Measurements from ENCODE around the gene MUC4.
"Not testable (repeated sequence)": the region's sequence is repeated elsewhere in the genome, so short reads cannot be mapped to it uniquely, and the experiment has no call there.

The MUC4 gene

DNA sequence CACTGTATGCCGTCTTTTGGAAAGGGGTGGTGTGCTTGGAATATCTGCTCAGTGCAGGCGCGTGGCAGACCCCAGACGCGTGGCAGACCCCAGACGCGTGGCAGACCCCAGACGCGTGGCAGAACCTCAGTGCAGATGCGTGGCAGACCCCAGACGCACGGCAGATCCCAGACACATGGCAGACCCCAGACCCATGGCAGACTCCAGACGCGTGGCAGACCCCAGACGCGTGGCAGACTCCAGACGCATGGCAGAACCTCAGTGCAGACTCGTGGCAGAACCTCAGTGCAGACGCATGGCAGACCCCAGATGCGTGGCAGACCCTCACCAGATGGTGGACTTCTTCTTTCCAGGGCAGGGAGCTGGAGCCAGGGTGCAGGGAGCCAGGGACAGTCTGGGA is 637 bp upstream of the MUC4 start:
- DNase-seq: no peak

DNA sequence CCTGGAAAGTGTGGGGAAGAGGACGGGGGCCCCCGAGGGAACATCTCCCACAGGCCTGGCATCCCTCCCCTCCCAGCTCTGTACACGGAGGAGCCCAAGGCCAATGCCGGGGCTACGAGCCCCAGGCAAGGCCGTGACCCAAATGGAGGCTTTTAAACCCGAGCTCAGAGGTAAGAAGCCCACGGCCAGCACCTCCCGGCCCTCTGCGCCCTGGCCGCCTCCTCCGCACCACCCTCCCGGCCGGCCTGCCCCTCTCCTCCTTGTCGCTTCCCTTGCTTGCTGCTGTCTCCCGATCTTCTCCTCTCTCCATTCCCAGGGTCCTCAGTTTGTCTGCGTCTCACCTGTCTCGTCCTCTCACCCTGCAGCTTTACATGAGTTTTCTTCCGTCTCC is 1.3 kb downstream of the MUC4 start:
- DNase-seq: no peak

DNA sequence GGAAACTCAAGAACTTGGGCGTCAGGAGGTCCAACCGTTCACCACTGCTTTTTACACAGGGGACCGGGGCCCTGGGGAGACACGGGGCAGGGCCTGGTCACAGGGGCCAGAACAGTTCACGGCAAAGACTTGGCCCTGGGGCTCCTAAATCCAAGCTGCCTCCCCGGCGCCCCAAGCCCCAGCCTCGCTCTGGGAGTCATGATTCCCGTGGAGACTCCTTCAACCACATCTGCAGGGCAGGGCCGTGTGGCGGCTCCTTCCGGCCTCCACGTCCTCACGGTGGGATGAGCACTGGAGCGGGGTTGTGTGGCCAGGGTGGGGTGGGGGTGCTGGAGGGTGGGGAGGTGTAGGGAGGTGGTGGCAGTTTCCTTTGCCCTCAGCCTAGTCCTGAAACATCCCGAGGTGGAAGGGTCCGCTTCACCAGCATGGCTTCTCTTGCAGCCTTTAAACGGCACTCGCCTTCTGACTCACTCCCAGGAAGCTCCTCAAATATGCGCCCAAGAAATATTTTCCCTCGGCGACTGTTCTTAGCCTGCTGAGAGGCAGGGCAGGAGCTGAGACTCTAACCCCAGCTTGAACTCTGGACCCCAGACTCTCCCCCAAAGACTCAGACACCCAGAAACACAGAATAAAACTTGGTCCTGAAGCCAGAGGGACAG is 1.8 kb downstream of the MUC4 start:
- no peak for DNase-seq

DNA sequence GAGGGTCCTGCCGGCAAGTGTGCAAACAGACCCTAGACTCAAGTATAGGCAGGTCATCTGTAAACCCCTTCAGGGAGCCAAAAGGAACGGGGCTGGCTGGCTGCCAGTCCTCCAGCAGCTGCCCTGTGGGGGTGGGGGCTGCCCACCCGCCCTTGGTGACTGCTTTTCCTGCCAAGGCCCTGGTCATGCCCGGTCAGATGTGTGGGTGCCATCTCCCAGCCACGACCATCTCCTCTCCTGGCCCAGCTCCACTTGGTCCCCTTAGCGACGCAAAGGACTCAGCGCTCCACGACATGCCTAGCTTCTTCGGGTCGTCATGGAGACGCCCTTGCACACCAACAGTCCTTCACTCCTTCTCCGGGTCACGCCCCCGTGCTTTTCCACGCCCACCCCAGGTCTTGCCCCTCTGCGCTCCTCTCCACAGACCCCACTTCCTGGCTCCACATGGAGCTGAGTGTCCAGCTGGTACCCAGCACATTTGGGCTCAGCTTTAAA is 2.4 kb downstream of the MUC4 start:
- no peak for DNase-seq

DNA sequence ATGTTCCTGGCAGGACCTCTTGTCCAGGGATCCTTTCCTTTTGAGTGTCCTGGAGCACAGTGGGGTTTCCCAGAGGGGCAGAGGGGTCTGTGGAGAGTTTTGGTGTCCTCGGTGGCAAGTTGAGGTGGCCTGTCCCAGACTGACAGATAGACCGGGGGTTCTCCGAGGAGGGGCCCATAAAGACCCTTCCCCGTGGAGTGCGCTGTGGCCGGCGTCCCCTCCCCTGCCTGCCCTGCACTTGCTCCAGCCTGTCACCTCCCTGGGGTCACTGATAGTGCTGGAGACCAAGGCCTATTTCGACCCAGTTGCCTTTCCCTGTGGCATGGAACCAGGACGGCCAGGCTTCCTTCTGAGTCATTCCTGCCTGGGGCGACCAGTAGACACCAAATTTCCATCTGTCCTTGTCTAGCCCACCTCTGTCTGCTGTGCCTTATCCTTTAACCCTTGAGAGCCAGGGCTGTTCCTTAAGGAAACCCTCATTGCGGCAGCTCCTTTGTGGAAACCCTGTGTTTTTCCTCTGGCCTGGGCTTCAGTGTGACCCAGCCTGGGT is 2.9 kb downstream of the MUC4 start:
- no peak for DNase-seq

DNA sequence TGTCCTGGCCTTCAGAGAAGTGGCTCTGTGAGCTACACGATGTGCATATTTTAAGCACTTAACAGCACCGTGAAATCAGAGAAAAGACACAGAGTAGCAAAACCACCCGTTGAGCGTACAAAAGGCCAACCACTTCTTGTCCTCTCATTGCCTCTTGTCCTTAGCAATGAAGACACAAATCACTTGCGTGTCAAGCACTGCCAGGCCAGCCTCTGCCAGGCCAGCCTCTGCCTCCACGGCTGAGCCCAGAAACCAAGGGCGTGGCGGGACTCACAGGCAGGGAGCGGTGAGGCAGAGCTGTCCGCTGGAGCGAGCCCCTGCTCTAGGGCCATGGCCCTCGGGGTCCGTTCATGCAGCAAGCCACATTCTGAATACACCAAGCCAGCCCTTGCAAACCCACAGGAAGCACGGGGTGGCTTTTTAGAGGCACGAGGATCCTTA is 4.0 kb downstream of the MUC4 start:
- no peak for DNase-seq

DNA sequence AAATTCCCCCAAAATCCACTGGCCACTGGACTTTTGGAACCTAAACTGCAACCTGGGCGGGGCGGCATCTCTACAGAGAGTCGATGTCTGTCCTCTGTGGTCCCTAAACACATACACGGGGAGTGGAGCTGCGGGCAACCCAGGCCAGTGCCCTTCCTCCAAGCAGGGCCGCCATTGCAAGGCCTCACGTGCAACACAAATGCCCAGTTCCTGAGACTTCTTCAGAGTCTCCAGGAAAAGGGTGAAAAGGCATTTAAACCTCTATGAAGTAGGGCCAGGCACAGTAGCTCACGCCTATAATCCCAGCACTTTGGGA is 4.9 kb downstream of the MUC4 start:
- no peak for DNase-seq

DNA sequence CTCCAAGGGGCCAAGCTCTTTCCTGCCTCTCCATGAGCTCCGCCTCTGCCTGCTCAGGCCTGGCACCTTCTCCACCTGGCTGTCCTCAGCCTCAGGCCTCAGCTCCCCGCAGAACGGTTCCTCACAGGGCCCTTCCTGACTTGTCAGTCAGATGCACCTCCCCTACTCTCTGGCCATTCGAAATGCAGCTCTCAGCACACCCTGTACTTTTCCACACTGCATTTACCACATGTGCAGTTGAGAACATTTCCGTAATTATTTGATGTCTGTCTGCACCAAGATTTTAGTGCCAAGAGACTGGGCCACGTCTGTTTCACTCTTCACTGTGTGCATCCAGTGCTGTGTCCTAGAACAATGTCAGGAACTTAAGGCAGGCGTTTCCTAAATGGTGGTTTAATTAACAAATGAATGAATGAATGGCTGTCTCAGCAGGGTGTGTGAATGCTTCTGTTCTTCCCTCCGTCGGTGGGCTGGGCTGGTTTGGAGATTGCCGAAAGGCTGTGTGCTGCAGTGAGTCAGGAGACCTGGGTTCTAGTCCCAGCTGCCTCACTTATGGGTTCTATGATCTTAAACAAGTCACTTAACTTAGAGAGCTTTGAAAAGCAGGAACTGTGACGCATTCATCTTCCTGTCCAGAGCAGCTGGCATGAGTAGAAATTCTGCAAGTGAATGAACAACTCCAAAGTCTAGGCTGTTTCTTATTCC is 5.4 kb downstream of the MUC4 start:
- DNase-seq: no peak

DNA sequence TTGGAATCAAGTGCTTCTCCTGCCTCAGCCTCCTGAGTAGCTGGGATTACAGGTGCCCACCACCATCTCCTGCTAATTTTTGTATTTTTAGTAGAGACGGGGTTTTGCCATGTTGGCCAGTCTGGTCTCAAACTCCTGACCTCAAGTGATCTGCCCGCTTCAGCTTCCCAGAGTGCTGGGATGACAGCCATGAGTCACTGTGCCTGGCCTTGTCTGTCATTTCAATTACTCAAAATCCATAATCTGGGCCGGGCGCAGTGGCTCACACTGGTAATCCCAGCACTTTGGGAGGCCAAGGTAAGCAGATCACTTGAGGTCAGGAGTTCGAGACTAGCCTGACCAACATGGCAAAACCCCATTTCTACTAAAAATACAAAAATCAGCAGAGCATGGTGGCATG is 6.1 kb downstream of the MUC4 start:
- DNase-seq: not testable (repeated sequence)

DNA sequence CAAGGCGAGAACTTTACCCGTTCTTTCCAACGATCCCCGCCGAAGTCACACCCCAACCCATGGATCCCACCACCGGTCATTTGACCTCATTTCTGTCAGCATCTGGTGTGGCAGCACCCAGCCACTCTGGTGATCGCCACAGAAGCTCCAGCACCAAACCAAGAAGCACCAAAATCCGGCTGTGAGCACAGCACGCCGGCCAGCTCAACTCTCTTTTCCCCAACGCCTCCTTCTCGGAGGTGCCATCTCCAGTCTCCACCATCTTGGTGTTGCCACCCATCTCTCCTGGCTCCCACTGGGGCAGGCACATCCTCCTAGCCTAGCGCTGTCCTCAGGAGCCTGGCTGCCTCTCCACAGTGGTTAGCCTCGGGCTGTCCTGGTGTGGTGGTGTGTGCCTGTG is 6.5 kb downstream of the MUC4 start:
- no peak for DNase-seq

DNA sequence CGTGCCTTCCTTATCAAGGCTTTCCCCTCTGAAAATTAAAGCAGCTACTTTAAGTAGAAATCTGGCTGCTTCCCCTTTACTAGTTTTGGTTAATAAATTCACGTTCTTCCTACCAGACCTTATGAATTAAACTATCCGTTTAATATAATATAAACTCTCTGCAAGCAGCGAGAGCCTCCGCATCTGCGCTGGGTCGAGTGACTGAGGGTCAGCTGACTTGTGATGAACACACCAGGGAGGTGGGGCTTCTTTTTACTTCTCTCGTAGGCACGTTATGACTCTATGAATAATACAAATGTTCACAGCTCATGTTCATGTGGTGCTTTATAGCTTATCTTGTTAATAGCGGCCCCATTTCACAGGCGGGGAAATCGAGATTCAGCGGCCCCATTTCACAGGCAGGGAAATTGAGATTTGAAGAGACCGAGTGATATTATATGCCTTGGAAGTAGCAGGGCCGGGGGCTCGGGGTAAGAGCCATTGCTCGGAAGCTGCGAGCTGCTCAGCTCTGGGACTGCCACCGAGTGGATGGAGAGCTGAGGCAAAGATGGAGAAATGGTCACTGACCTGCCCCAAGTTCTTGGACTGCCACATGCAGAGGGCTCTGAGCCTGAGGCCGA is 8.3 kb downstream of the MUC4 start:
- DNase-seq: no peak

DNA sequence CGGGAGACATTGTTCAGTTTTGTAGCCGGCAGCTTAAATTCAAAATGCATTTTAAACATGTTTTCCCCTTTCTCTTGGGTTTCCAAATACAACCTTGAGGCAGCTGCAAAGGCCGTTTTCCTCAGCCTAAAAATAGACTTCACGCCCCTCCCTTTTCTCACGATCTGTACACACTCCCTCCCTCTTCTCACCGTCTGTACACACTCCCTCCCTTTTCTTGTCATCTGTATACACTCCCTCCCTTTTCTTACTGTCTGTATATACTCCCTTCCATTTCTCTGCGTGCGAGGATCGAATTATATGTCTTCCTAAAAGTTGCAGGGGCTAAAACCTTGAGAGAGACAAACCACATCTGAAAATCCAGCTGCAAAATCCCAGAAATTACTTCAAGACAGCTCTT is 8.9 kb downstream of the MUC4 start:
- no peak for DNase-seq

DNA sequence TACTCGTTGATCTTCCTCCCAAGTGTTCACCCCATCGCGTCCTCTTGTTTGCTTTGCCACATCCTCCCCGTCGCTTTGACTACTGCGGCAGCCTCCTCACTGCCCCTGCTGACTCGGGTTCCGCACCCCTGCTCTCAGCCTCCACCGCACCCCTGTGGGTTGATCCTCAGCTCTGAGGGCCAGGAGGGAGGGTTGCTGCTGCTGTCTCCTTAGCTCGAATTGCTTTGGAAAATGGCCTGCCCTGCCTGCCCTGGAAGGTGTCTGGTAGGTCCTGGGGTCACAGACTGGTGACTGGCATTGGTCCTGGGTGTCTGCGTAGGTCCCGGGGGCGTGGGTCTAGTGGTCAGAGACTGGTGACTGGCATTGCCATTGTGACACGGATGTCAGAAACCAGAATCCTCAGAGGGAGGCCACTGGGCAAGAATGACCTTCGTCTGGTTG is 9.4 kb downstream of the MUC4 start:
- peak; percentile 38 for DNase-seq

DNA sequence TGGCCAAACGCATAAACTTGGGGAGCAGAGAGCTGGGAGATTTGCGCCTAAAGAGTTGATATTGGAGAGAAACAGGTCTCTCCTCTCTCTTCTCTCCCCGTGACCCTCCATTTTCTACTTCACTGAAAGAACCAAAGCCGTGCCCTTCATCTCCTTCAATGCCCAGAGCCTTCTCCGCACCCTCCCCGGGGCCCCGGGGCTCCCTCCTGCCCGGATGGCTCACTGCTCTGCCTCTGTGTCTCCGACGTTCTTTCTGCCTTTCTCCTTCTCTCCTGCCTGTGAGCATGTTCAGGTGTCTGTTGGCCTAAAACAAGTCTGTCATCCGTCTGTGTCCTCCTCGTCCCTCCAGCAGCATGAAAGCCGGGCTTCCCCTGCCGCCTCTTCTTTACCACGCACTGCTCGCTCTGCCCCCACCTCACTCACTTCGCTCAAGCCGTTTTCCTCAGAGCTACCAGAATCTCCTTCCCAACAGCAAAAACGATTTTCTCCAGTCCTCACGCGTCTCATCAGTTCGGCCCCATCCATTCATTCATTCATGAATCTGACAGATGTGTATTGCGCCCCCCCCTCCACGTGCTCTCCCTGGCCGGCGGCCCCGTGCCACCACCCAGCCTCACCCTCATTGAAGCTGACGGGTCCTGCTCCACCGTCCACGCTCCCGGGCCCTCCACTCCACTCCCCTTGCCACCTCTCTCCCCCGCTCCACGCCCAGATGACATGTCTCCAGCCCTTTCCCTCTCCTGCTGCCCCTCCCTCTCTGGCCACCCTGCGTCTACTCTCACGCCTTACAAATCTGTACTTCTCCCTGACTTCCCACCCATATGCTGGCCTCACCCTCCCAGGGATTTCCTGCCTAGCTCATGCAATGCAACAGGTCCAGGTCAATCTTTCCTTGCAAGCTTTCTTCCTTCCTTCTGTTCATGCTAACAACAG is 10.2 kb downstream of the MUC4 start:
- DNase-seq: no peak

DNA sequence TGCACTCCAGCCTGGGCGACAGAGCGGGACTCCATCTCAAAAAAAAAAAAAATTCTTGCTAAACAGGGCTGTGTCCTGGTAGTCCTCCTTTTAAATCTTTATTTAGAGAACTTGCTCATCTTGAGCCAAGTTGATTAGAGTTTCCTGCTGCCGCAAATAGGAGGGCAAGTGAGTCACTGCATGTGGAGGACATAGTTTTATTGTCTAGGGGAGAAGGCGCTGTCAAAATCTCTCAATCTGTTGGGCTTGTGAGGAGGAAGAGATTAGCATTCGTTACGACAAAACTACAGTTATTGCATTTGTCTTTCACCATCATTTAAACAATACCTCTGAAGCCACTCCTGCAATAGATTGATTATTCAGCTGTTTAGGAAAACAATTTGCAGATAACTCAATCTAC is 11.5 kb downstream of the MUC4 start:
- no peak for DNase-seq

DNA sequence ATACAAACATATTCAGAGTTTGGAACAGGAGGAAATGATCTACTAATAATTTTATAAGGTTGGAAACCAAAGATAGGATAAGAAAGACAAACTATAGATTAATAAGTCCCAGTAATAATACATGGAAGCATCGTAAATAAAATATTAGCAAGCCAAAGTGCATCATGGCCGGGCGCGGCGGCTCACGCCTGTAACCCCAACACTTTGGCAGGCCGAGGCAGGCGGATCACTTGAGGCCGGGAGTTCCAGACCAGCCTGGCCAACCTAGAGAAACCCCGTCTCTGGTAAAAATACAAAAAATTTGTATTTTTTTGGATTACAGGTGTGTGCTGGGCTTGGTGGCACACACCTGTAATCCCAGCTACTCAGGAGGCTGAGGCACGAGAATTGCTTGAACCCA is 14.9 kb downstream of the MUC4 start:
- DNase-seq: no peak

DNA sequence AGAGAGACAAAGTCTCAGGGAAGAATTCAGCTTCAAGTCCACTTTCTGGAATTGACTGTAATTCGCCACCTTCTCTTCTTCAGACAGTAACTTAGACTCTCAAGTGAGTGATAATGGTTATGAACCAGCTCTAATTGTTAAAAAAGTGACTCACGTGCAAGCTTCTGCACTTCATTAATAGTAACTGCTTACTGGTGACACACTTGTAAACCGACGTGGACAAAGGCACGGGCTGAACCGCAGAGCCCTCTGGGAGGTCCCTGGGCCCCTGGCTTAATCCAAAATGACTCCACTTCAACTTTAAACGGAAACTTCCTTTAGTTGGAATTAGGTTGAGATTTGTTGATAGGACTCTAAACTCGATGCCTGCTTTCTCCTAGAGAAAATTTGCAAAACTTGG is 17.0 kb downstream of the MUC4 start:
- DNase-seq: no peak

DNA sequence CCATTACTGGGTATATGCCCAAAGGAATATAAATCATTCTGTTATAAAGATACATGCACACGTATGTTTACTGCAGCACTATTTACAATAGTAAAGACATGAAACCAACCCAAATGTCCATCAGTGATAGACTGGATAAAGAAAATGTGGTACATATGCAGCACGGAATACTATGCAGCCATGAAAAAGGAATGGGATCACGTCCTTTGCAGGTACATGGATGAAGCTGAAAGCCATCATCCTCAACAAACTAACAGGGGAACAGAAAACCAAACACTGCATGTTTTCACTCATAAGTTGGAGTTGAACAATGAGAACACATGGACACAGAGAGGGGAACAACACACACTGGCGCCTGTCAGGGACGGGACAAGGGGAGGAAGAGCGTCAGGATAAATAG is 19.1 kb downstream of the MUC4 start:
- not testable (repeated sequence) for DNase-seq

DNA sequence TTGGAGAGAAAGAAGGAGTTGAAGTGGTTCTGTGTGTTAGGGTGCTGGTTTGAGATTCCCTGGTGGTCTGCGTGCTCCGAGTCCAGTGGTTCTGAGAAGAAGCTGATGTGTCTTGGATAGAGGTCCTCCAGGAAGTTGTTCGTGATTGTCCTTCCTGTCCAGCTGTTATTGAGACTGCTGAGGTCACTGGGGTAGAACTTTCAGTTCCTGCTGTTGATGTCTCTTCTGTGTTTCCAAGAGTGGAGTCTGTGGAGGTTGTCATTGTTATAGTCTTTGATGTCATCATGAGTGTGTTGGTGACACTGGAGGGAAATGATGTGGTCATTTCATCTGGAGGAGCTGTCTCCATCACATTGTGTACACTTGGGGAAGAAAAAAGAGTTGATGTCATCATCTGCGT is 20.8 kb downstream of the MUC4 start:
- DNase-seq: no peak

DNA sequence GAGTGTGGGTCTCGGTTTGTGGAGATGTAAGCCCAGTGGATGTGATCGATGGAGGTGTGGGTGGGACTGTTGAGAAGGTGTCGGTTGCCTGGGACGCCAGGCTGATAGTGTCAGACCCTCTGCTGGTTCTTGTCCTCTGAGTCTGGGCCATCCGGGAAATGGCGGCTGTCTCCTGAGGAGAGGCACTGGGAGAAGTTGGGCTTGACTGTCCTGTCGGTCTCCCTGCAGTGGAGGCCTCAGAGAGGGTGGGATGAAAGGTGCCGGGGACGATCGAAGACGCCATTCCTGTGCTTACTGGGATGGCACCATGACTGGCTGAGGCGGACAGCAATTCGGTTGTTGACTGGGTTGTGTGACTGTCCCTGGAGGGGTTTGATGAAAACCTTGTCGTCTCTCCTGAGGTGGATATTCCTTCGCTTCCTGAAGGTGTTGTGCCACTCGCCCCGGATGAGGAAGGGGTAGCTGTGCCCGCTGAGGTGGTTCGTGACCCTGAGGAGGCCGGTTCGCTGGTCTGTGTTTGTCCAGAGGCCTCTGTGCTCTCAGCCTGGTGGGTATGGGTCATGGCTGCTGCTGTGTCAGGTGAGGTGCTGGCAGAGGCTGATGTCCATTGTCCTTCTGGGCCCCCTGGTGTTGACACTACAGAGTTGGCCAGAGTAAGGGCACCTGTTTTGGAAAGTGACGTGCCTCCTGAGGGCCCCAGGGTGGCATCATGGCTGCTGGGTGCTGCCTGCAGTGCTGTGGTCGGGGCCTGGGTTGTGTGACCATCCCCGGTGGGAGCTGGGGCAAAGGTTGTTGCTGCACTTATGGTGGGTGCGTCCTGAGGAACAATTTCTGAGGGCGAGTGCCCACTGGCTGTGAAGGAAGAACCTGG is 22.8 kb downstream of the MUC4 start:
- DNase-seq: no peak

DNA sequence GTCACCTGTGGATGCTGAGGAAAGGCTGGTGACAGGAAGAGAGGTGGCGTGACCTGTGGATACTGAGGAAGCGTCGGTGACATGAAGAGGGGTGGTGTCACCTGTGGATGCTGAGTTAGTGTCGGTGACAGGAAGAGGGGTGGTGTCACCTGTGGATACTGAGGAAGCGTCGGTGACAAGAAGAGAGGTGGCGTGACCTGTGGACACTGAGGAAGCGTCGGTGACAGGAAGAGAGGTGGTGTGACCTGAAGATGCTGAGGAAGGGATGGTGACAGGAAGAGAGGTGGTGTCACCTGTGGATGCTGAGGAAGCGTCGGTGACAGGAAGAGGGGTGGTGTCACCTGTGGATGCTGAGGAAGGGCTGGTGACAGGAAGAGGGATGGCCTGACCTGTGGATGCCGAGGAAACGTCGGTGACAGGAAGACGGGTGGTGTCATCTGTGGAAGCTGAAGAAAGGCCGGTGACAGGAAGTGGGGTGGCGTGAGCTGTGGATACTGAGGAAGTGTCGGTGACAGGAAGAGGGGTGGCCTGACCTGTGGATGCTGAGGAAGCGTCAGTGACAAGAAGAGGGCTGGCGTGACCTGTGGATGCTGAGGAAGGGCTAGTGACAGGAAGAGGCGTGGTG is 25.8 kb downstream of the MUC4 start:
- not testable (repeated sequence) for DNase-seq
